MM.1S (cell line): ENCODE data around the gene RAMP1.

Experiments
- CTCF ChIP-seq: fragments of 300-600 bp; sonication (generic); IDR thresholded peaks from 2 replicates; pipeline ENCODE4 v1.5.1; 2016; ENCODE audit warnings: antibody characterized with exemption, low read length, mixed read lengths
- EZH2 ChIP-seq: fragments of 300-600 bp; sonication (generic); optimal IDR thresholded peaks from 2 replicates; pipeline ENCODE3; 2017; ENCODE audit warnings: low read depth, mild to moderate bottlenecking, antibody characterized with exemption, low read length, mixed read lengths

- no peak for TF ChIP-seq EZH2
- TF ChIP-seq CTCF, result no peak
These were observed 25.3 kb downstream of the RAMP1 start for GRCh38 chr2:237884681-237885080.
